H9 (cell line): ENCODE measurements around the gene GALNT10. TPM values are rescaled to one million over a fixed set of nuclear protein-coding genes. Genes with fewer than 3 reads are reported as not detected.

ENCODE experiments used
- DNase-seq: peaks from one replicate; pipeline ENCODE4 v3.0.0-alpha.2; 2017
- H2AFZ ChIP-seq: one replicate; pipeline ENCODE4 v1.6.1; 2013; ENCODE audit warnings: mild to moderate bottlenecking, low read length, control low read depth, moderate library complexity
- H2AK5ac ChIP-seq: 2 replicates; pipeline ENCODE4 v1.6.1; 2013; ENCODE audit warnings: low read length, control low read depth, mixed read lengths; ENCODE audit not compliant: insufficient read length
- H2BK120ac ChIP-seq: one replicate; pipeline ENCODE4 v1.6.1; 2013; ENCODE audit warnings: low read depth, mild to moderate bottlenecking, low read length, control low read depth, inconsistent platforms; ENCODE audit not compliant: poor library complexity, severe bottlenecking
- H2BK12ac ChIP-seq: 2 replicates; pipeline ENCODE4 v1.6.1; 2013; ENCODE audit warnings: low read length, control low read depth, mixed read lengths, low read depth; ENCODE audit not compliant: insufficient read length
- H2BK15ac ChIP-seq: 2 replicates; pipeline ENCODE4 v1.6.1; 2013; ENCODE audit warnings: low read depth, low read length, control low read depth
- H2BK20ac ChIP-seq: one replicate; pipeline ENCODE4 v1.6.1; 2013; ENCODE audit warnings: low read depth, mild to moderate bottlenecking, low read length, control low read depth, inconsistent platforms; ENCODE audit not compliant: poor library complexity, severe bottlenecking
- H2BK5ac ChIP-seq: 2 replicates; pipeline ENCODE4 v1.6.1; 2013; ENCODE audit warnings: low read length, control low read depth, mixed read lengths; ENCODE audit not compliant: insufficient read length
- H3K14ac ChIP-seq: 2 replicates; pipeline ENCODE4 v1.6.1; 2013; ENCODE audit warnings: low read length, control low read depth; ENCODE audit not compliant: insufficient read depth
- H3K18ac ChIP-seq: 2 replicates; pipeline ENCODE4 v1.6.1; 2013; ENCODE audit warnings: low read depth, mild to moderate bottlenecking, mixed read lengths, low read length, control low read depth; ENCODE audit not compliant: insufficient read length
- H3K23ac ChIP-seq: 2 replicates; pipeline ENCODE4 v1.6.1; 2013; ENCODE audit warnings: low read length, control low read depth, mixed read lengths, low read depth; ENCODE audit not compliant: insufficient read length
- H3K23me2 ChIP-seq: 2 replicates; pipeline ENCODE4 v1.6.1; 2013; ENCODE audit warnings: low read depth, mild to moderate bottlenecking, mixed read lengths, low read length, control low read depth; ENCODE audit not compliant: insufficient read length, poor library complexity, severe bottlenecking
- H3K27ac ChIP-seq: 2 replicates; pipeline ENCODE4 v1.5.1; 2013; ENCODE audit warnings: low read length, control low read depth, mixed read lengths, low read depth; ENCODE audit not compliant: insufficient read length
- H3K27me3 ChIP-seq: 2 replicates; pipeline ENCODE4 v1.6.1; 2013; ENCODE audit warnings: low read length, control low read depth, inconsistent platforms; ENCODE audit not compliant: insufficient read depth
- H3K4ac ChIP-seq: 2 replicates; pipeline ENCODE4 v1.6.1; 2013; ENCODE audit warnings: low read depth, mild to moderate bottlenecking, control low read depth, inconsistent platforms, low read length, moderate library complexity
- H3K4me1 ChIP-seq: 2 replicates; pipeline ENCODE4 v1.6.1; 2013; ENCODE audit warnings: low read length, control low read depth, inconsistent platforms; ENCODE audit not compliant: insufficient read depth
- H3K4me2 ChIP-seq: 2 replicates; pipeline ENCODE4 v1.6.1; 2013; ENCODE audit warnings: low read length, control low read depth, mixed read lengths; ENCODE audit not compliant: insufficient read length, insufficient read depth
- H3K56ac ChIP-seq: 2 replicates; pipeline ENCODE4 v1.6.1; 2013; ENCODE audit warnings: low read depth, mild to moderate bottlenecking, mixed read lengths, low read length, control low read depth; ENCODE audit not compliant: insufficient read length
- H3K79me1 ChIP-seq: 2 replicates; pipeline ENCODE4 v1.6.1; 2013; ENCODE audit warnings: low read depth, mild to moderate bottlenecking, moderate library complexity, low read length, control low read depth, inconsistent platforms; ENCODE audit not compliant: insufficient read depth, poor library complexity, severe bottlenecking
- H3K79me2 ChIP-seq: 2 replicates; pipeline ENCODE4 v1.6.1; 2013; ENCODE audit warnings: low read length, control low read depth, inconsistent platforms; ENCODE audit not compliant: insufficient read depth
- H3K9ac ChIP-seq: 2 replicates; pipeline ENCODE4 v1.6.1; 2013; ENCODE audit warnings: low read length, control low read depth, mixed read lengths; ENCODE audit not compliant: insufficient read length; ENCODE audit errors: extremely low read depth
- H3K9me3 ChIP-seq: one replicate; pipeline ENCODE4 v1.6.1; 2013; ENCODE audit warnings: low read depth, low read length, inconsistent platforms; ENCODE audit not compliant: control insufficient read depth
- H3T11ph ChIP-seq: one replicate; pipeline ENCODE4 v1.6.1; 2013; ENCODE audit warnings: mild to moderate bottlenecking, low read length, control low read depth, inconsistent platforms
- H4K20me1 ChIP-seq: one replicate; pipeline ENCODE4 v1.6.1; 2013; ENCODE audit not compliant: control insufficient read depth, insufficient read length, insufficient read depth
- H4K5ac ChIP-seq: 2 replicates; pipeline ENCODE4 v1.6.1; 2013; ENCODE audit warnings: low read depth, mild to moderate bottlenecking, mixed read lengths, low read length, control low read depth; ENCODE audit not compliant: insufficient read length
- H4K8ac ChIP-seq: replicated peaks from 2 replicates; pipeline ENCODE4 v1.6.1; 2013; ENCODE audit warnings: low read length, control low read depth, mixed read lengths, low read depth; ENCODE audit not compliant: insufficient read length
- H4K91ac ChIP-seq: 2 replicates; pipeline ENCODE4 v1.6.1; 2013; ENCODE audit warnings: low read depth, mild to moderate bottlenecking, moderate library complexity, mixed read lengths, low read length, control low read depth; ENCODE audit not compliant: insufficient read length
- H3K27ac Mint-ChIP-seq, 3 experiments: 2 replicates in 2 of 3; 3 replicates in 1 of 3; pipeline ENCODE4 v1.8.0; 2020 to 2021; ENCODE audit warnings: mixed read lengths in 3 of 3, mild to moderate bottlenecking in 1 of 3, moderate library complexity in 1 of 3
- H3K27me3 Mint-ChIP-seq: 2 replicates; pipeline ENCODE4 v1.8.0; 2021; ENCODE audit warnings: low read depth, mild to moderate bottlenecking, moderate library complexity, mixed read lengths
- H3K36me3 Mint-ChIP-seq, 3 experiments: 2 replicates in 2 of 3; 3 replicates in 1 of 3; pipeline ENCODE4 v1.8.0; 2020 to 2021; ENCODE audit warnings: low read depth in 3 of 3, mixed read lengths in 3 of 3; ENCODE audit not compliant: insufficient read depth in 1 of 3
- H3K4me1 Mint-ChIP-seq, 2 experiments: 2 replicates each; pipeline ENCODE4 v1.8.0; 2020; ENCODE audit warnings: mixed read lengths in 2 of 2
- H3K4me3 Mint-ChIP-seq, 2 experiments: 2 replicates in 1 of 2; 3 replicates in 1 of 2; pipeline ENCODE4 v1.8.0; 2020 to 2021; ENCODE audit warnings: mild to moderate bottlenecking in 2 of 2, mixed read lengths in 2 of 2, moderate library complexity in 1 of 2
- H3K9me3 Mint-ChIP-seq, 2 experiments: 2 replicates in 1 of 2; 3 replicates in 1 of 2; pipeline ENCODE4 v1.8.0; 2020; ENCODE audit warnings: mild to moderate bottlenecking in 2 of 2, mixed read lengths in 2 of 2, moderate library complexity in 1 of 2
- CTCF ChIP-seq: fragments of 200-600 bp; sonication (generic); conservative IDR thresholded peaks from 3 replicates; pipeline ENCODE4 v1.8.0; 2021; ENCODE audit warnings: antibody characterized with exemption, mild to moderate bottlenecking
- WGBS: extraction: QIAGEN DNeasy Blood & Tissue Kit; methylation state at CpG from one replicate; pipeline ENCODE4 v1.1.7; 2013; ENCODE audit warnings: missing lambda C conversion rate, low lambda C conversion rate, mixed read lengths; ENCODE audit not compliant: insufficient read length; ENCODE audit errors: extremely low coverage; 5-methylcytosine and 5-hydroxymethylcytosine counted together
- total RNA-seq: library from RNA; stranded (reverse); gene quantifications from 2 replicates; pipeline ENCODE4 v1.2.1, GENCODE V29; 2021

Gene GALNT10
- total RNA-seq, 1 experiment from 2014 or later, result 15.4 TPM

DNA sequence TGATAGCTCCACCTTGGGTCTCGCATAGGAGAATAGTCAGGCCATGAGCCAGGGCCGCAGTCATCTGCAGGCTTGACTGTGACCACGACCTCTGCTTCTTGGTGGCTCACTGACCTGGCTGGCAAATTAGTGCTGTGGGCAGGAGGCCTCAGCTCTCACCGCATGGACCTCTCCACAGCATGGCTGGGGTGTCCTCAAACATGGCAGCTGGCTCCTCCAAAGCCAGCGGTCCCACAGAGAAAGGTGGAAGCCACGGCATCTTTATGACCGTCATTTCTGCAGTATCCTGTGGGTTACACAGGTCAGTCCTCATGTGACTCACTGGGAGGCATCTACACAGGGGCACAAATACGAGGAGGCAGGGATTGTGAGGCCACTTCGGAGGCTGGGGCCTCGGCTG, 212.1 kb downstream of the GALNT10 start:
- Histone ChIP-seq H2BK15ac (no peak overlapping the region), H2BK120ac (no peak overlapping the region), H2BK20ac (no peak overlapping the region), H3K56ac (no peak overlapping the region), H2BK12ac (no peak overlapping the region), H3K4ac (no peak overlapping the region), H3K18ac (no peak overlapping the region), H2BK5ac (no peak overlapping the region), H3K14ac (no peak overlapping the region), H3K23ac (no peak overlapping the region), H3K9ac (no peak overlapping the region), H4K5ac (no peak overlapping the region), H3K79me1 (no peaks in the 10 kb centered on the region), H3K4me2 (no peak overlapping the region), H3T11ph (no peak overlapping the region), H3K4me1 (no peaks in the 10 kb centered on the region), H3K23me2 (no peaks in the 10 kb centered on the region), H4K91ac (no peak overlapping the region), H4K8ac (no peak overlapping the region), H3K27ac (no peak overlapping the region), H4K20me1 (no peaks in the 10 kb centered on the region), H2AK5ac (no peak overlapping the region), H2AFZ (no peak overlapping the region), H3K79me2 (no peaks in the 10 kb centered on the region), H3K9me3 (no peaks in the 10 kb centered on the region), H3K27me3 (no peaks in the 10 kb centered on the region)
- Mint-ChIP-seq H3K4me3 (no peak overlapping the region), H3K4me1 (peaks cover 15 to 22% of the 10 kb centered on the region in 2 experiments), H3K36me3 (peaks cover 0 to 1% (median 0%) of the 10 kb centered on the region in 3 experiments; a peak in 1 of 7 replicates), H3K9me3 (no peaks in the 10 kb centered on the region), H3K27ac (no peak overlapping the region), H3K27me3 (no peaks in the 10 kb centered on the region)
- no peak for TF ChIP-seq CTCF
- no CpG with 5 or more reads among the region's 10 CpGs for WGBS
- DNase-seq, result no peak
